SIG-M5 treated with dmso at 0.1 percent for 504 hours (cell line): ENCODE measurements around the gene CARS1.

Experiments
- DNase-seq: peaks from one replicate; lab custom pipeline; 2025; ENCODE audit not compliant: unreplicated experiment; lab: John Stamatoyannopoulos, UW

The CARS1 gene

DNA sequence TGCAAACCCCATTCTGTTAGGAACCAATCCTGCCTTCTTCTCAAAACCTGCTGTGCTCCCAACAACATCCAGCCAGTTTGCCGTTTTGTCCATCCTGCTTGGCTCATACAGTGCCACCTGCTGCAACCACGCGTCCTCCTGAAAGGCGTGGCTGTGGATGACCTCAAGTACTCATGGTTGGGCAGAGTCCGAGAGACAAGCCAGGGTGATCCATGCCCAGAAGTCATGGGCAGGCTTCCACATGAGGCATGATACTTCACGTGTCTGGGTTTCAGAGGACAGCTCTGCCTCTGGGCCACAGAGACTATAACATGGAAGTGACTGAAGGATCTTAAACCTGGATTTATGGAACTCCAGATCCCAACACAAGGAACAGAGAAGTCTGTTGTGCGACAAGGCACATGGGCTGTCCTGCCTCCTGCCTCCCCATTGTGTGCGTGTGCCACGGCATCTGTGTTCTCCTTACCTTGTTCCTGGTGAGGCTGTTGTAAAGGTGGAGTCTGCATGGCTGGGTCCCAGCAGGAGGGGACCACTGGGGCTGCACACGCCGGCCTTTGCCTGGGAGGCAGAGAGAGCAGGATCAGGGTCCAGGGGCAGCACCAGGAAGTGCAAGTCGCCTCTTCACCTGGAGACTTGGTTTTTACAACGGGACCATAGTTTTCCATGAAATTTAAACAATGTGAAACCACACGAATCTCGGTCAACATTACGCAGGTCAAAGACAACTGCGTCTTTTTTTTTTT is 15.4 kb downstream of the CARS1 start:
- no peak for DNase-seq

DNA sequence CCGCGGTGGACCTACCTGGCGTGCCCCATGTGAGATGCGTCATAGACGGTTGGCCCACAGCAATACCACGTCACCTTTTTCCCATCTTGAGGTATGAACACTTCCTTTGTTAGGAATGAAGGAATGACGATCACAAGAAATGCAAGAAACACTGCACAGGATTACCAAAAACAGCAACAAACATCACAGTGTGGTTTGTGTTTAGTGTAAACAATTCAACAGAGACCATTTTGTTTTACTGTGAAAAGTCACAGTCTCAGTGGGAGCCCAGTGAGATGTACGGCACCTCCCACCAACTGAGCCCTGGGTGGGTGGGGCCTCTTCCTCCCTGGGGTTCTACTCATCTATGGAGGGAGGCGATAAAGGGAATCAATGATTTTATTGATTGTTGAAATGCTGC is 16.3 kb downstream of the CARS1 start:
- DNase-seq = no peak

DNA sequence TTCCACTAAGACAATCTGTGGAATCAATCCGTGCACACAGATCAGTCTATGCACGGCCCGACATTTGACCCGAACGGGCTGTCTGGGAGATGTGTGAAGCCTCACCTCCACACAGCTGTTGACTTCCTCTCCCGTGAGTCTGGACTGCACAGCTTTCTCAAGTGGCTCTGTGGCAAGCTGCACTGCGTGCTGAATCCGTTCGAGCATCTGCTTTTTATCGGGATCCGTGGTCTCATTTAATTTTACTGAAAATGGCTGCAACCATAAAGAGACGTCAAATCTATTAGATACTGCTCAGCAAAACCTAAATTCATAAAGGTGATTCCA is 19.3 kb downstream of the CARS1 start:
- no peak for DNase-seq

DNA sequence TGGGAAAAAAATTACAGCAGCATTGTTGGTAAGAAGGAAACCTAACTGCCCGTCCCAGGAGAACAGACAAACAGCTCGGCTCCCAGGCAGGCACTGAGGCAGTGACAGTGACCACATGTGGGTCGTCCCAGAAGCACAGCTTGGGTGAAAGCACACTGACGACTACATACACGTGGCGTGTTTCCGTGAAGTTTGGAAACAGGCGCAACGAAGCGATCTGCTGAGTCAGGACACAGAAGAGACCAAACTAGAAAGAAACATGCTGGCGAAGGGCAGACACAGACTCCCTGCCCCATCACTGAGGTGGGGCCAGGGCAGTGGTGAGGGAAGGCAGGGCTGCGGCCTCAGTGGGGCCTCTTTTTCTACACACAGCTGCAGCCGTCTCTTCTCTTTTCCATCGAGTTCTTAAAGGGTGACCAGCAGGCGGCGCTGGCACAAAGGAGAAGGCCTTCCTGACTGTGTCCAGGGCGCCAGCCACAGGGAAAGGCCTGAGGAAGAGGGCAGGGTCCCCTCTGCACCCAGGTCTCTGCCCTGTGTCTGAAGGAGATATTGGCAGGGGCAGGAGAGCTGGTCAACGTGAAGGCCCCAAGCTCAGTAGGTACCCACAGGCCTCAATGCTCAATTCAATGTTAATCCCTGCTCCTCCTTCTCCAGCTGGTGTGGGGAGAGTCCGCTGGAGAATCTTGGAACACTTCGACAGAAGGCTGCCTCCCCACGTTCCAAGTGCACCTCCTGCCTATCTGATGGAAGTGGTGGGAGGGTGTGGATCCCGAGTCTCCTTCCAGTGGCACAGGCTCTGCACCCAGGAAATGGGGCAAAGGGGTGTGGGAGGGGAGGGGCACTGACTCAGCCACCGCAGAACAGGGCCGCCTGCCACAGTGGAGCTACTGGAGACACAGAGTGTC is 19.9 kb downstream of the CARS1 start:
- DNase-seq = peak; percentile 52

DNA sequence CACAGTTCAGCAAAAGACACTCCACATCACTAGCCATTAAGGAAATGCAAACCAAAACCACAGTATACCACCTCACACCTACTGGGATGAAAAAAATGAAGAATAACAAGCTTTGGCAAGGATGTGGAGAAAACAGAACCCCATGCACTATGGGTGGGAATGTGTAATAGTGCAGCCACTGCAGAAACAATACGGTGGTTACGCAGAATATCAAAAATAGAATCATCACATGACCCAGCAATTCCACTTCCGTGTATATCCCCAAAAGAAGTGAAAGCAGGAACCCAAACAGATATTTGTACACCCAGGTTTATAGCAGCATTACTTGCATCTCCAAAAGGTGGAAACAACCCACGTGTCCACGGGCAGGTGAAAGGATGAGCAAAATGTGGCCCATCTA is 20.8 kb downstream of the CARS1 start:
- DNase-seq = peak; percentile 63

DNA sequence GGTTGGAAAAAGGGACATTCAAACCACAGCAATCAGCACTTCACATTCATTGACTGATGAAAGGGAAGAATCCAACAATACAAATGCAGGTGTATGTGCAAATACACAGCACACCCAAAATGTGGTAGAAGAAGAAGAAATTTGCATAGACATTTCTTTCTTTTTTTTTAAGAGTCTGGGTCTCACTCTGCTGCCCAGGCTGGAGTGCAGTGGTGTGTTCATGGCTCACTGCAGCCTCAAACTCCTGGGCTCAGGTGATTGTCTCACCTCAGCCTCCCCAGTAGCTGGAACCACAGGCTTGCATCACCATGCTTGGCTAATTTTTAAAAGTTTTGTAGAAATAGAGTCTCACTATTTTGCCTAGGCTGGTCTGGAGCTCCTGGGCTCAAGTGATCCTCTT is 21.9 kb downstream of the CARS1 start:
- no peak for DNase-seq

DNA sequence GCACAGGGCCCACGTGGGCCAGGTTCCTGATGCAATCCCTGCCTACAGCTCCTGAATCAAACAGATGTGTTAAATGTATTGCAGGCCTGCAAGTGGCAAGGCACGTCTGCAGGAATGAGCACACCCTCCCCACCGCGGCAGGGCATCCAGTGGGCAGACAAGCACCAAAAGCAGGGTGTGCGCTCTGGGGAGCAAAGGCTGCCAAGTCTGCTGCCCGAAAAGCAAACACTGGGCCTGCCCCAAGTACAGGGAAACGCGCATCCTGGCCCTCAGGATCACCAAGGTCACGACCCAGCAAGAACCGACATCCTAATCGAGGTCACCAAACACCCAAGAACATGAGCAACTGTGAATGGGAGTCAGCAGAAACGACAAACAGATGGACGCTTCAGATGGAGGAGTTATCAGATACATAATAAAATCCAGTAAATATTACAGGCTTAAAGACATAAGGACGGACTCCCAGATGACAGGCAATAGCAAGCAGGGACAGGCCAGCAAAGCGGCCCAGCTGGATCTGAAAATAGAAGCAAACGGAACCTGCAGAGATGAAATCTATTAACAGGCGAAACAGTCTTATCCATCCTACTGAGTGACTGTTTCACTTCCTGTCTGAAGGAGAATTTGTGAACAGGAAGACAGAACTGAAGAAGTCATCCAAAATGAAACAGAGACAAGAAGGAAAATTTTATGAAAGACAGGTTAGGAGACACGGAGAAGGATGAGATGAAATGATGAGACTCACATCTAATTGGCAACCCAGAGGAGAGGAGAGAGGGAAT is 26.7 kb downstream of the CARS1 start:
- peak; percentile 70 for DNase-seq

DNA sequence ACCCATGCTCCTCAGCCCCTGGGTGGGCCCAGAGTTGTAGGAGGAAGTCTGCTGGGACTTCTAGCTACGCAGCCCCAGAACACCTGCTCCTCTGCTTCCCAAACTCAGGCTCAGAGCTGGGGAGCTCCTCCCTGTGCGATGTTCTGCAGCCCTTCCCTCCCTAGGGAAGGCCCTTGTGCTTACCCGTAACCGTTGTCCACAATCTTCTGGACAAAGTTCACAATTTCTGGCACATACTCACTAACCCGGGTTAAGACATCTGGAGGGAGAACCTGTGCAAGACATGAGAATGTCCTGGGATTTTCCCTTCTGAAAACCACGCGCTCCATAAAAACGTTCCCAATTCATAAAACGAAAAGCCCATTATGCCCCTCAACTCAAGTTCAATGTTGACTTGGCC is 28.4 kb downstream of the CARS1 start:
- DNase-seq = no peak

DNA sequence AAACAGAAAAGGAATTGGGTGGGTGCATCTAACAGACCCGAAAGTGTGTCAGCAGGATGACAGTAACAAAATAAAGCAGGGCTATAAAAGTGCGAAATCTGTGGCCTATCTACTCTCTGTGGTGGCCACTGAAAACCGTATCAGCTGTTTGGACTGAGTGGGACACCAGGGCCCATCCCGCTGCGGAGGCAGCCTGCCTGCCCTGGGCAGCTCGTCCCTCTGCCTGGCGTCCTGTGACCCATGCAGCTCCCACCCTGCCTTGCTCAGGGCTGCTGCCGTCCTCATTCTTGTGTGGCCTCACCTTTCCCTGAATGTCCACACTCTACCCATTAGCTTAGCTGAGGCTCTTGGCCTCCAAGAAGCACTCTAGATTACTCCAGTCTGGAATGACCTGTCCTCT is 30.4 kb downstream of the CARS1 start:
- no peak for DNase-seq

DNA sequence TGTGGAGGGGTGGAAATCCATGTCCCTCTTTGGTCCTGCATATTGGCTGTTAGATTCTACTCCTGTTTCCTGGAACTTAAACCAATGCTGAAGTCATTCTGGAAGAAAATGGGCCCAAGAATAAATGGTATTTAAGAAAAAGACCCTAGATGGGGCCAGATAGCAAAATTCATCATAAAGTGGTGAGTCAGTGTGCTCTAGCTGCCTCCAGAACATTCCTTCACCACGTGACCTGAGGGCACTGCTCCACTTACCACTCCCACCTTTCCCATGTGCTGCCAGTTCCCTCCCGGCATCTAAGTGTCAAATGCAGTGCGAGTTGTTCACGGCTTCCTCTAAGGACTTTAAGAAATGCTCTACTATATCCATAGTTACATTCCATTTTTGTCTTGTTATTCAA is 34.2 kb downstream of the CARS1 start:
- no peak for DNase-seq

DNA sequence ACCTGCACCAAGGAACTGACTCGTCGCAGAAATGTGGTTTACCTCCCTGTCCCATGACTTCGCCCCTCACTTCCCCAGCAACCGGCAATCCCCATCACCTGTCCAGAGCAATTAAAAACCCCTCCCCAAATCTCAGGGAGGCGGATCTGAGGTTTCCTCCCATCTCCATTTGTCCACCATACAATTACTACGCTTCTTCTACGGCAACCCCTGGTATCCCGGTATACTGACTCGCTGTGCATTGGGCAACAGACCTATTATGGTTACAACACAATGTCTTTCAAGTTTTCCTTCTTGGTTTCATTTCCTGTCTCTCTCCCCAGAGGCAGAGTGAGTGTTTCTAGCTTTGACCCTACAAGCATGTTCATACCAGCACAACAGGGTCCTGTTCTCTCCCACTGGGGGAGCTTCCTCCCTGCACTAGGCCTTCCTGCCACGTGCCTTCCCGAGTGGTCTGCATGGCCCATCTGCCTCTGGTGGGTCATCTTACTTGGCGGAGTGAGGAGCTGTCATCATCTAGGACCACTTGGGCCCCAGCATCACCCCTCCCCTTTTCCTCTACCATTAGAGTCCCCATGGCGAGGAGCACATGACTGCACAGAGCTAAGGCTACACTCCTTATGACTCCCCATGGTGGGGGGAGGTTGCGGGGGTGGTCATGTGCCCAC is 34.8 kb downstream of the CARS1 start:
- peak; percentile 97 for DNase-seq

DNA sequence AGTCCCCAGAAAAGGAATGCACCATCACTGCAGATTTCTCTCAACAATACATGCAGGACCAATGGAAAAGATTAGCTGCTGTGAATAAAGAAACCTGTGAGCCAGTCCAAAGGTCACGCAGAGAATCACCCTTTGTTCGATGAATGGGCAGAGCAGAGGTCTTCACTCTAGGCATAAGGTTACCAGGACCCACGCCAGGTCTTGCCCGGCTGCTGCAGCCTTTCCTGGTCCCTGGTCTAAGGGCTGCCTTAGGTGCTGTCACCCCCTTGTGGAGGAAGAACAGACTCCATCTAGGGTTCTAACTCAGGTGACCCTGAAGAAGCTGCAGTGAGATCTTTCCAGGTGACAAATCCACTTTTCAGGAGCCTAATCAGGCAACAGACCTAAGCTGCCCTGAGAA is 36.1 kb downstream of the CARS1 start:
- peak; percentile 30 for DNase-seq

DNA sequence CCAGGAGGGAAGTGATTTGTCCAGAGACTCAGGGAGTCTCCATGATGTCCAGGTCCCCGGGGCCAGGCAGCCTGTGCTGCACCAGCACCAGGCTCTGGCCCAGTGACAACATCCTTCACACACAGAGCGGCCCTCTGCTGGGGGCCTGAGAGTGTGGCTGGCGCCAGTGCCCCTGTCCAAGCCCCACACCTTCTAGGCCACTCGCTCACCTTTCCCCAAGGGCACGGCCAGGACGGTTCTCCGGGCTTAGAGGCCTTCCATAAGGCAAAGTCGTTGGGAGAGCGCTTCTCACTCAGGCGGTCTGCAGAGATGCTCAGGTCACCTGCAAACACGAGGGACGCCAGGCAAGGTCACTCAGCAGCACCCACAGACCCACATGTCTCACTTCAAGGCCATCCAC is 37.2 kb downstream of the CARS1 start:
- DNase-seq = no peak

DNA sequence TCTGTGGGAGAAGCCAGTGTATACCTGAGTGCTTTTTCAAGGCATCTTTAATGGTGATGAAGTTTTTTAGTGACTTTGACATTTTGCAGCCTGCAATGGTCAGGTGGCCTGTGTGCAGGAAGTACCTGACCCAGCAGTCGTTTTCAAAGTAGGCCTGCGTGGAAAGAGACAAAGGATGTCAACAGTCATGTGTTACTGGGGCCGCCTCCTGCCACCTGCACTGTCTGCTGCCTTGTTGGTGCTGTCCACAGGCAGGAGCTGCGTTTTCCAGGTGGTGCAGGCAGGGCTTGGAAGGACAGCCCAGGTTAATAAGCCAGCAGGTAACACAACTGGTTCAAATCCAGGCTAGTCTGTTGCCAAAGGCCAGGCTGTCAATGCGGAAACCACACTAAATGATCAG is 38.6 kb downstream of the CARS1 start:
- no peak for DNase-seq

DNA sequence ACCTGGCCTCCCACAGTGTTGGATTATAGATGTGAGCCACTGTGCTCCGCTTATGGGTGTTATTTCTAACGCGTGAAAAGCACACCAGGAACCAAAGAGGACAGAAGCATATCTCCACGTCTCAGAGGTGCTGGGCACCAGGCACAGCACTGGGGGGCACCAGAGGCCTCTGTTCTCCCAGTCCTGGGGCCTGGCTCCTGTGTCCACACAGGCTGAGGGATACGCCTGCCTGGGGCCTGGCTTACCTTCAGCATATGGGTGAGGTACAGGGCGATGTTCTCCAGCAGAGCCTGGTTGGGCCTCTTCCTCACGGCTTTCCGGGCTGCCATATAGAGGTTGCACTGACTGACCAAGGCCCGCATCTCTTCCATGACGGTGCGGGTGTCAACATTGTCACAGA is 40.4 kb downstream of the CARS1 start:
- DNase-seq = no peak

DNA sequence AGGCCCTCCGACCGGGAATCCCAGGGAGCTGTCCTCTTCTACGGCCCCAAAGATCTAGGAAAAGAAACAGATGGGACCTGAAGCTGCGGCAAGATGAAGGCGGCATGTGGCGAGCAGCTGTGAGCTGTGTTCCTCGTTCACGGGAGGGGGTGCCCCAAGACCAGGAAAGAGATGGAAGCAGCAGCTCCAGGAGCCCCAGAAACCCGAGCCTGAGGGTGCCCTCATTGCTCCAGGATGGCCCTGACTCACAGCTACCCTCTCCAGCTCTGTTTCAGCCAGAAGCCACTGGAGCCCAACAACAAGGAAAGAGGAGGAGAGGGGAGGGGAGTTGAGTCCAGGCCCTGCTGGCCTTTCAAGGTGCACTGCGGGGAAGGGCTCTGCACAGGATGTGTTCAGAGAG is 41.4 kb downstream of the CARS1 start:
- no peak for DNase-seq

DNA sequence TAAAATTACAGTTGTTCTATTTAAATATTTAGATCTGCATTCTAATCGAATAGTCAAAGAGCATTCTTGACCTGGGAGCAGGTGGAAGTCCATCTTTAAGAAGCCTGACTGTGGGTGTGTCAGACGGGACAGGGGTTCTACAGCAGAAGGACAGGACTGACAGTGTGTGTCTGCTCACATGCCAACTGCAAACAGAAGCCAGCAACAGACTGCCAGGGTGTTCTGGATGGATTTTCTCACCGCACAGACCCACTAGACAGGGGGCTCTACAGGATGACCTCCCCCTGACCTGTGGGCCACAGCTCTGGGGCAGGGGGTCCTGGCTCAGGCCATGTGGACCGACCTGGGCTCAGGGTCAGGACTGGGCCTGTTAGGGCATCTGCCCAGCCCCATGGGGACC is 42.3 kb downstream of the CARS1 start:
- DNase-seq = no peak

DNA sequence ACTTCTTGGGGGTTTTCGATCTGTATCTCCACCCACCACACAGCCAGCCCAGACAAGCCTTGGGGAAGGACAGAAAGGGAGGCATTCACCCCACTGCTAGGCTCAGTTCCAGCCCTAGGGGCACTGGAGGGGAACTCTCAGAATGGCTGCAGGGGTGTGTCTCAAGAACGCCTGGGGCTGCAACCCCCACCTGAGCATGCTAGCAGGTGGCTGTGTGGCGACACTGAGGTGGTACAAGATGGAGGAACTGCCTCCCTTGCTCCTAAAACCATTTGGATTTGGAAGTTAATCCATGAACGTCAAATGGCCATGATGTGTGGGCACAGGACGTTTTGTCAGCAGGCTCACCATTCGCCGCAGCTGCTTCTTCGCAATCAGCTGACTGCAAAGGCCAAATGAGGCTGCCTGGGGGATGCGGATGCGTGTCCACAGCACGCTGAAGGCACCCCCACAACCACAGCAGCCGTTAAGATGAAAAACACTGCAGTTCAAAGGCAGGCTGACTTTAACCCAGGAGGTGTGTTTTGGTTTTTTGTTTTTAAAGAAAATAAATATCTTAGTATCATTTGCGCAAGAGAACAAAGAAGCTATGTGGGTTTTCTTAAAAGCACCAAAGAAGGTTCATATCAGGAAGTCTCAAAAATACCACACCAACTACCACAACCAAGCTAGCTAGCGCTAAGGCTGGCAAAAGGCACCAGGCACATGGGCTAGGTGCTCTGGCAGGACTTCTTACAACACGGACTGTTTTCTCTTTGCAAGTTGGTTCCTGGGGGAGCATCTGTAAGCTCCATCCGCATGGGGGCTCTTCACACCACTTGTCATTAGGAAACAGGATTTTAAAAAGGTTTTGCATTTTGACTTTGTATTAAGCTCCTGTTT is 42.9 kb downstream of the CARS1 start:
- DNase-seq = no peak

DNA sequence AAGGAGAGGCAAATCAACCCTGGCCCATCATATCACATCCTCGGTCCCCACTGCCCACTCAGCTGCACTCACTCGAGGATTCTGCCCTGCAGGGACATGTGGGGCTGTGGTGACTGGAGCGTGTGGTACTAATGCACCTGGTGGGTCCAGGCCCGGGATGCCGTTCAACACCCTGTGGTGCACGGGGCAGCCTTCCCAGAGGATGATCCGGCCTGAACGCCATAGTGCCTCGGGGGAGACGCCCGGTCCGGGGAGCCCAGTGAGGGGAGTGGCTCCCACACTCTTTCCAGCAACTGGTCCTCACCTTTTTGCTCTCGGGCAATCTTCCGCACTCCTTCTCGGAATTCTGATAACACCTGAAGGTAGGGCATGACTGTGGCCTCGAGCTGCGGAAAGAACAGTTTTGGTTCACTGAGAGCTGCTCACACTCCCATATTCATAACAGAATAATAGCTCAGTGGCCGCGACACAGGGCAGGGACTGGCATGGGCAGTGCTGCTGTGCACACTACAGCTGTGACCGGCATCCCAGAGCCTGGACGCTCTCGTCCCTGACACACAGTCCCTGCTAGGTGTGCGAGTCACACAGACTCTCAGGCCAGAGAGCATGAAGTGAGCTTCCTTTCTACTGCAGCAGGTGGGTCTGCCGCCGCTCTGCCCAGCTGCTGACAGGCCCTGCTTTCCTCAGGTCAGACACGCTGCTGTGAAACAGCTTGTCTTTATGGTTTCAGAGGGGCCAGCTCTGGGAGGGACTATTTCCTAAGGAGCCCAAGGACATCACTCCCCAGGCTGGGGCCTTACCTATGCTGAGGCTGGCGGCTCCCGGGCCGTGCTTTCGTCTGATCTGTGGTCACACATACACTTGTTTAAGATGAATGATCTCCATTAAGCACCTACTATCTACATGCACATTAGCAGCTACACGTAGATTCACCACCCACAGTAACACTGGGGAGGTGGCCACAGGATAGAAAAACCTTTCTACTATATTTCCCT is 45.0 kb downstream of the CARS1 start:
- DNase-seq = no peak
